Activated CD4-positive, alpha-beta memory T cell treated with anti-CD3 and anti-CD28 coated beads for 36 hours (primary cell): ENCODE measurements around the gene IL17B. TPM values are rescaled to one million over a fixed set of nuclear protein-coding genes. Genes with fewer than 3 reads are reported as not detected.

Experiments
- CTCF ChIA-PET: fragments of 350-600 bp; sonication (Branson Sonifier 250); formaldehyde crosslinking; loops from one replicate; lab custom pipeline; 2021; ENCODE audit warnings: antibody characterized with exemption, inconsistent platforms; lab: Charles Lee
- POLR2A ChIA-PET: fragments of 350-600 bp; sonication (Branson Sonifier 250); formaldehyde crosslinking; loops from one replicate; lab custom pipeline; 2021; ENCODE audit warnings: antibody characterized with exemption; lab: Charles Lee
- DNase-seq: peaks from one replicate; pipeline ENCODE4 v3.0.0-alpha.2; 2020
- H3K27ac Mint-ChIP-seq: one replicate; pipeline ENCODE4 v1.8.0; 2021; ENCODE audit warnings: mixed read lengths
- H3K27me3 Mint-ChIP-seq: one replicate; pipeline ENCODE4 v1.8.0; 2021; ENCODE audit warnings: mixed read lengths
- H3K36me3 Mint-ChIP-seq: one replicate; pipeline ENCODE4 v1.8.0; 2021; ENCODE audit warnings: mixed read lengths
- H3K4me1 Mint-ChIP-seq: one replicate; pipeline ENCODE4 v1.8.0; 2021; ENCODE audit warnings: low read depth, mixed read lengths
- H3K4me3 Mint-ChIP-seq: one replicate; pipeline ENCODE4 v1.8.0; 2021; ENCODE audit warnings: mild to moderate bottlenecking, mixed read lengths
- H3K9me3 Mint-ChIP-seq: one replicate; pipeline ENCODE4 v1.8.0; 2021; ENCODE audit warnings: mixed read lengths
- intact Hi-C: fragments of 100-400 bp; cut with micrococcal nuclease; formaldehyde crosslinking; loops from one replicate; pipeline ENCODE4 v1.15.1; 2023
- total RNA-seq, 2 experiments: library from RNA; stranded (reverse); gene quantifications; one replicate each; pipeline ENCODE4 v1.2.3, GENCODE V29; 2021

Gene IL17B
- total RNA-seq, 2 experiments from 2014 or later, result not detected

DNA sequence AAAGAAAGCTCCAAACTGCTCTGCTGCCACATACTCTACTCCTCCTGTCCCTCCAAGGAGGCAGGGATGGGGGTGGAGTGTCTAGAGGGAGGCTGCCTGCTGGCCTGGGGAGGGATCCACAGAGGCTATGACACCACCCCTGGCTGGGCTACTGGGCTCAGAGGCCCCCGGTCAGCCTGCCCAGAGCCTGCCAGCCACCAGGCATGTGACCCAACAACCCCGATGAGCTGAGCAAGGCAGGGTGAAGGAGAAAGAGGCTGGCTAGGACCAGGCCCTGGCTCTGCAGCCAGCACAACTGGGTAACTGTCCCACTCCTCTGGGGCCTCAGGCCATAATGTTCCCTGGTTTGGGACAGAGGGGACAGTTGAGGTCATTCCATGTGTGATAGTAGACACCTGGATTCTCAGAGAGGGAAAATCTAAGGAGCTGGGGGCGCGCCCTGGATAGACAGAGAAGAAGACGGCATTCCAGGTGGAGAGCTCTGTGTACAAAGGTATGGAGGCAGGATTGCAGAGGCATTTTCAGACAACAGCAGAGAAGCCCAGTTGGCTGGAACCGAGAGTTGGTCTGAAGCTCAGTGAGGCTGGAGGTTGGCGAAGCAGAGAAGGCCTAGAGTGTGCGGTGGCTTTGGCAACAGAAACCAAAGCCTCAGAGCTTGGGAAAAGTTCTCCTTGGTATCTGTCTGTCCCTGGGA is 33.8 kb upstream of the IL17B start:
- CTCF ChIA-PET, result interaction anchor here (1.0 to 1.4 kb wide), 4 partner anchors 12 to 95 kb away, joined by 3 to 5 read pairs (median 4); no protein-coding TSS in a partner anchor
- Mint-ChIP-seq H3K27me3 (peaks cover 2% of the 10 kb centered on the region), H3K9me3 (no peaks in the 10 kb centered on the region), H3K4me1 (no peaks in the 10 kb centered on the region), H3K27ac (no peak overlapping the region), H3K36me3 (no peaks in the 10 kb centered on the region), H3K4me3 (no peak overlapping the region)
- POLR2A ChIA-PET, result no interaction called here
- intact Hi-C loops, result no loop called here
- DNase-seq, result no peak

DNA sequence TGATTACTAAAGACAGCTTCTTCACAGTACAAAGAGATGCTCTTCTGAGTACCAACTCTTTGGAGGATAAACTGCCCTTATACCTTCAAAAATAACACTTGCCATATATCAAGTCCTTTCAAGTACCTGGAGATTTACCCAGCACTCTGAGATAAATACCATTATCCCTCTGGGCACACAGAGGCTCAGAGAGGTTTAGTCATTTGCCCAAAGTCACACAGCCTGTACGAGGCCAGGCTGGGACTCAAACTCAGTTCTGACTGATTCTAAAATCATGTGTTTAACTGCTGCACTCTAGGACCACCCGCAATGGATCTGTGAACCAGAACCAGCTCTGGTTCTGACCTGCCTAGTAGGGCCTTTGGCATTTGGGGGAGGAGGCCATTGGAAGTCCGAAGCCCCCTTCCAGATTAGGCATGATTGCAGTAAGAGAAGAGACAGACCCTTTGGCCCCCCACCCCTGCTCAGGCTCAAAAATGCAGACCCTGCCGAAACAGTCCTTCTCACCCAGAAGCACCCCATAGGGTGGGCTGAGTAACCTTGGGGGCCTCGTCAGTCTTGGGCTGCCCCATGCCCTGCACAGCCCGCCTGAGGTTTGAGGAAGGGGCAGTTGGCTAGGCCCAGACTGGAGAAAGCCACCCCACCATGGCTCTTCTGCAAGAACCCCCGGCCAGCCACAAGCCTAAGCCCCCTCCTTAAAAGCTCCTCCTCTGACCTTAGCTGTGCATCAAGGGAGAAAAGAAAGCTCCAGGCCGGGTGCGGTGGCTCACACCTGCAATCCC is 32.8 kb upstream of the IL17B start:
- no peaks in the 10 kb centered on the region for H3K9me3 Mint-ChIP-seq
- POLR2A ChIA-PET, result no interaction called here
- CTCF ChIA-PET, result interaction anchor here (1.0 kb wide), 1 partner anchor 31 kb away, joined by 3 read pairs; no protein-coding TSS in a partner anchor
- DNase-seq, result no peak
- no peaks in the 10 kb centered on the region for H3K4me1 Mint-ChIP-seq
- intact Hi-C loops, result no loop called here
- H3K27ac Mint-ChIP-seq, result no peak overlapping the region
- H3K27me3 Mint-ChIP-seq, result no peaks in the 10 kb centered on the region
- no peak overlapping the region for H3K4me3 Mint-ChIP-seq
- no peaks in the 10 kb centered on the region for H3K36me3 Mint-ChIP-seq

DNA sequence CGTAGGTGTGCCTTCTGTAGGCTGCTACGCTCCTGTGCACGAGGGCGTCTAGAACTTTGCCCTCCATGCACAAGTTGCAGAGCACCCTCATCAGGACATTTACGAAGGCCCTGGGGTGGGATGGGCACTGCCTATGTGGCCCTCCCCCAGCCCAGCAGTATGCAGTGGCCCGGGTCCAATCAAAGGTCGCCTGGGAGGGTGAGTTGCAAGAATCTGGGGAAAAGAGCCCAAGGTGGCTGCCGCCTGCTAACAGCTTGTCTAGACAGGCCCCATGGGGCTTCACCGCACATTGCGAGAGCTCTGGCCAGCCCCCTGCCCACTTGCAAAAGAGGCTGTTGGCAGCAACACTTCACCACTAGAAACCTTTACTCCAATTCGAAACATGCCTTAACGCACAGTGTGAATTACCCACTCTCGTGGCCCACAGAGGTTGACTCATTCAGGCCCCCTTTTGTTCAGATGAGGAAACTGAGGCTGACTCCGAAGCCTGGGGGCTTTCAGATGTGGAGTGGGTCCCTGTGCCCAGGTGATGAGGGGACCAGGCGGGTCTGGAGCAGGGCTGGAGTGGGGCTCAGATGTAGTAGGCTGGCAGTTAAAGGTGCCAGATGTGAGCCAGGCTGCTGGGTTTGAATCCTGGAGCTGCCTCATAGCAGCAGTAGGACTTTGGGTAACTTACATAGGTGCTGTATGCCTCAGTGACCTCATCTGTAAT is 31.8 kb upstream of the IL17B start:
- CTCF ChIA-PET, result no interaction called here
- Mint-ChIP-seq H3K36me3 (no peaks in the 10 kb centered on the region), H3K4me1 (no peaks in the 10 kb centered on the region), H3K27ac (no peak overlapping the region), H3K9me3 (no peaks in the 10 kb centered on the region), H3K27me3 (no peaks in the 10 kb centered on the region), H3K4me3 (no peak overlapping the region)
- POLR2A ChIA-PET, result no interaction called here
- intact Hi-C loops, result no loop called here
- DNase-seq, result no peak

GRCh38 chr5:149410071-149410470 is 31.0 kb upstream of the IL17B start:
- POLR2A ChIA-PET, result no interaction called here
- no peaks in the 10 kb centered on the region for H3K4me1 Mint-ChIP-seq
- H3K36me3 Mint-ChIP-seq, result no peaks in the 10 kb centered on the region
- DNase-seq, result no peak
- no peak overlapping the region for H3K4me3 Mint-ChIP-seq
- intact Hi-C loops, result no loop called here
- no peaks in the 10 kb centered on the region for H3K27me3 Mint-ChIP-seq
- no peaks in the 10 kb centered on the region for H3K9me3 Mint-ChIP-seq
- H3K27ac Mint-ChIP-seq, result no peak overlapping the region
- CTCF ChIA-PET, result no interaction called here

DNA sequence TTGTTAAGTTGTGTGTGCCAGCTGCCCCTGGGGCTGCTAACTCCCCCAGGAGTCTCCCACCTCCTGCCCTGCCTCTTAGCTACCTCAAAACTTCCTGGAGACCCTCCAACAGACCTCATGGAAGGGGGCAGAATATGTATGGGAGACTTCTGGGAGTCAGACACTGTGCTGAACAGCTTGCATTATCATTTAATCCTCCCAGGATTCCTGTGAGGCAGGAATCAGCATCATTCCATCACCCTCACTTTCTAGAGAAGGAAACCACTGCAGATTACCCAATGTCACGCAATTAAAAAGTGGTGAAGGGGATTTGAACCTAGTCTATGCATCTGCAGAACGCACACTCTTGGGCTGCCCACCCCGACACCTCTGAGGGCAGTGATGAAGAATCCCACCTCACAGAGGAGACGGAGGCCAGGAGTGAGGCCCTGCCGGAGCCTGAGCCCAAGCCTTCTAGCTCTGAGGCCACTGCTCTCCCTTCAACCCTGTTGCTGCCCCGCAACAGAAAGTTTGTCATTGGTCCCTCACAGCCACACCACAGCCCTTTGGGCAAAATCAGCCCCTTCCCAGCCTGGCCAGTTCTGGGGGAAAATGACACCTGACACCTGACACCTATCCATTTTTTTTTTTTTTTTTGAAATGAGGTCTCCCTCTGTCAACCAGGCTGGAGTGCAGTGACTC is 30.3 kb upstream of the IL17B start:
- Mint-ChIP-seq H3K27me3 (no peaks in the 10 kb centered on the region), H3K4me1 (no peaks in the 10 kb centered on the region), H3K27ac (no peak overlapping the region), H3K4me3 (no peak overlapping the region), H3K9me3 (no peaks in the 10 kb centered on the region), H3K36me3 (no peaks in the 10 kb centered on the region)
- ChIA-PET POLR2A (no interaction called here), CTCF (interaction anchor here (0.6 to 1.0 kb wide), 2 partner anchors 24 to 144 kb away, joined by 3 to 4 read pairs; no protein-coding TSS in a partner anchor)
- no peak for DNase-seq
- intact Hi-C loops, result no loop called here

DNA sequence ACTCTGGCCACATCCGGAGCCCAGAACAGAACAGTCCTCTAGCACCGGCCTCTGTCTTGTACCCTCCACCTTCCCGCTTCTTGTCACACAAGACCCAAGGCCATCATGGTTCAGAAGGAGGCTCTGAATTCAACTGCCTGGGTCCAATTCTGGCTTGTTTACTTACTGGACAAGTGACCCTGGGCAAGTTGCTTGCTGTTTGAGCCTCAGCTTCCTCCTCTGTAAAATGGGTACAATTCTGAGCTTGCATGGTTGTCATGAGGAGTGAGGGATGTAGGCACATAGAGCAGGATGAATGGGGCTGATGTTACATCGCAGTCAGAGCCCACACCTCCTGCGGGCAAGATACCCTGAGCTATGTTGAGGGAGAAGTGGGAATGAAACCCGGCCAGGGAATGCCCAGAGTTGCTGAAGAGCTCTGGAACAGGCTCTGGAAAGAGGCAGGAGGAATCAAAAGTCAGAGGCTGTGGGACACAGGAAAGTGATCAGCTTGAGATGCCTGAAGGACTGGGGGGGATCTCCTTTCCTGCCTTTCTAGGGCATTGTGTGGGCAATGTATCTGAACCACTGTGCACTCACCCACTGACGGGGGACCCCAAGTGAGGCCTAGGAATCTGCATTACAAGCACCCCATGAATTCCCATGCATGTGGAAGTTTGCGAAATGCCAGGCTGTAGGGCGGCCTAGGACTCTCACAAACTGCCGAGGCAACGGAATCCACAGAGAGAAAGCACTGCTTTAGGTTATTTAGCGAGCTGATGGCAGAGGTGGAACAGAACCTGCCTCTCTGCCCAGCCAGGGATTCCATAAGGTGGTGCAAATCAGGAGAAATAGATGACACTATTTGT is 29.4 kb upstream of the IL17B start:
- Mint-ChIP-seq H3K4me3 (no peak overlapping the region), H3K27ac (no peak overlapping the region), H3K36me3 (no peaks in the 10 kb centered on the region), H3K27me3 (no peaks in the 10 kb centered on the region), H3K4me1 (no peaks in the 10 kb centered on the region), H3K9me3 (no peaks in the 10 kb centered on the region)
- no peak for DNase-seq
- ChIA-PET POLR2A (interaction anchor here (0.7 kb wide), 1 partner anchor 38 kb away, joined by 3 read pairs; no protein-coding TSS in a partner anchor), CTCF (interaction anchor here (0.6 to 1.0 kb wide), 2 partner anchors 25 to 145 kb away, joined by 3 to 4 read pairs; no protein-coding TSS in a partner anchor)
- intact Hi-C loops, result no loop called here

DNA sequence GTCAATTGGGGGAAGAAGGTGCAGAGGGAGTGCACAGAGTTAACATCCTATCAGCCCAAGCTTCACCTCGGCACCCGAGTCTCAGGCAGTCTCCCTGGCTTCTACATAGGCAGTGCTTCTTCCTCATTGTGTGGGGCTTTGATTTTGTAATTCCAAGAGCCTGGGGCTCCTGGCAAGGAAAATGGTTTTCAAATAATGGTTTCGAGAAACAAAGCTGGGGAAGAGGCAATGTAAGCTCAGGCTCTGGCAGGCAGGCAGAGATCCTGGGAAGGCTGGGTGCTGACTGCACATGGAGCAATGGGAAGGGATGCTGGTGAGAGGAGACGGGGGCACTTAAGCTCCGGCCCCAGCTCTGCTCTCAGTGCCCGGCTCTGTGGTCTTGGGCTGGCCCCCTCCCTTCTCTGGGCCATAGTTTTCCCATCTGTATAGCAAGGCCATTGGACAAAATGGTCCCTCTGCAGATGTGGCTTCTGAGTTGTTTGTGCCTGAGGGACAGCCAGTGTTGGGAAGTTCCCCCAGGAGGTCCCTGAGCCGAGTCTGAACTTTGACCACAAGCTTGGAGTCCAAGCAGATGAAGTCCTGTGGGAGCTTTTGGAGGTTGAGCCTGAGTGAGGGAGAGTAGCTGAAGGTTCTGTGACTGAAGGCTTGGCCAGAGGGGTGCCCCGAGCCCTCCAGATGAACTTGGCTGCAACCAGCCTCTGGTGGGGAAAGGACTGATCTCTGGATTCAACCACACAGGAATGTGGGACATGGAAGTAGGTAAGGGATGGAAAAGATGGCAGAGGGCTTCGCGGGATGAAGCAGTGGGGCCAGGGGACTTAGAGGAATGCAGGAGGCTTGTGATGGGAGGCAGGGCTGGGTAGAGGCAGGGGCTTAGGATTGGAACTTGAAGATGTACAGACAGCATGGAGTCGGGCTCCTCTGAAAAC is 28.5 kb upstream of the IL17B start:
- POLR2A ChIA-PET, result interaction anchor here (0.7 kb wide), 1 partner anchor 39 kb away, joined by 3 read pairs; no protein-coding TSS in a partner anchor
- Mint-ChIP-seq H3K9me3 (no peaks in the 10 kb centered on the region), H3K4me3 (no peak overlapping the region), H3K27ac (no peak overlapping the region), H3K4me1 (no peaks in the 10 kb centered on the region), H3K27me3 (no peaks in the 10 kb centered on the region), H3K36me3 (no peaks in the 10 kb centered on the region)
- DNase-seq, result no peak
- CTCF ChIA-PET, result interaction anchor here (1.1 to 1.9 kb wide), 2 partner anchors 36 to 40 kb away, joined by 3 to 5 read pairs; no protein-coding TSS in a partner anchor
- intact Hi-C loops, result no loop called here

- ChIA-PET POLR2A (no interaction called here), CTCF (interaction anchor here (1.1 to 1.9 kb wide), 2 partner anchors 35 to 39 kb away, joined by 3 to 5 read pairs; no protein-coding TSS in a partner anchor)
- Mint-ChIP-seq H3K36me3 (no peaks in the 10 kb centered on the region), H3K27ac (no peak overlapping the region), H3K4me1 (no peaks in the 10 kb centered on the region), H3K4me3 (no peak overlapping the region), H3K9me3 (no peaks in the 10 kb centered on the region), H3K27me3 (peaks cover 1% of the 10 kb centered on the region)
- intact Hi-C loops, result no loop called here
- no peak for DNase-seq
Observed at GRCh38 chr5:149406979-149407306, 27.9 kb upstream of the IL17B start.

DNA sequence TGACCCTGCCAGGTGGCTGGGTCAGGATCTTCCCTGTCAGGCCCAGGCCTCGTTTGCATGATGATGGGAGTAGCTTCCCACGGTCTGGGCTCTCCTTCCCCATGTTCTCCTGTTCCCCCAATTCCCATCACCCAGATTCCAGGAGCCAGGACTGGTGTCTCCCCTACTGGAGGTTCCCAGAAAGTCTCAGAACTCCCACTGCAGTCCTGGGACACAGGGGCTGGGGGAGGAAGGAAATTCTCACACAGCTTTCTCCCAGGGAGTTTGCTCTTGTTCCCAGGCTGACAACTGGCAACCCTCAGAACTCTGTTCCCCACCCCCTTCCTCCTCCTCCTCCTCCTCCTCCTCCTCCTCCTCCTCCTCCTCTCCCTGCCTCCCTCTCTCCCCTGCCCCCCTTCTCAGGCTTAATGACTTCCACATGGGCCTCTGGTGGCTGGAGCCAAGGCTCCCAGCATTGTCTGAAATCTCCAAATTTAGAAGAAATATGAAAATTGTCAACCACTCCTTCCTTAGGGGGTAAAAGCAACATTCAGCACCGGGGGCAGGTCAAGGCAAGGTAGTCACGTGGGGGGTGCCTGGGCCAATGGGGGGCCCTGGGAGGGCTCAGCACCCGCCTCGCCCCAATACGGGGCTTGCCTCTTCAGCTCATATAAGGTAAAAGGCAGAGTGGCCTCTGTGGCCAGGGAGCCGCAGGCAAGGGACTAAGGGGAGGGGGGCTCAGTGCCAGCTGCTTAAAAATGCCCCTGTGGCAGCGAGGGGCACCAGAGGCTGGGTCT is 27.3 kb upstream of the IL17B start:
- H3K27ac Mint-ChIP-seq, result no peak overlapping the region
- no peaks in the 10 kb centered on the region for H3K4me1 Mint-ChIP-seq
- DNase-seq, result no peak
- ChIA-PET POLR2A (no interaction called here), CTCF (interaction anchor here (1.9 kb wide), 1 partner anchor 35 kb away, joined by 5 read pairs; no protein-coding TSS in a partner anchor)
- H3K27me3 Mint-ChIP-seq, result peaks cover 3% of the 10 kb centered on the region
- no peaks in the 10 kb centered on the region for H3K36me3 Mint-ChIP-seq
- intact Hi-C loops, result no loop called here
- H3K9me3 Mint-ChIP-seq, result no peaks in the 10 kb centered on the region
- H3K4me3 Mint-ChIP-seq, result no peak overlapping the region
